Coronary artery (tissue), 2 donors: ENCODE data around the gene MCTP1.

Experiments
- DNase-seq: peaks from one replicate; pipeline ENCODE4 v3.0.0-alpha.2; 2017; ENCODE audit warnings: low spot score
- H3K27ac ChIP-seq, 2 donors: fragments of 200-600 bp; sonication (generic); one replicate each; pipeline ENCODE4 v1.5.1; 2016 to 2019
- H3K4me3 ChIP-seq: fragments of 200-600 bp; sonication (generic); 2 replicates; pipeline ENCODE4 v1.5.1; 2016; ENCODE audit warnings: mild to moderate bottlenecking, moderate library complexity
- CTCF ChIP-seq: fragments of 200-600 bp; sonication (generic); IDR thresholded peaks from one replicate; pipeline ENCODE4 v1.5.1; 2019; ENCODE audit warnings: antibody characterized with exemption

Gene MCTP1

GRCh38 chr5:94742852-94743251 is 542.0 kb downstream of the MCTP1 start:
- no peak for DNase-seq
- H3K27ac ChIP-seq, result no peak overlapping the region
- no peak for TF ChIP-seq CTCF
- no peak overlapping the region for H3K4me3 ChIP-seq

- H3K27ac ChIP-seq, result no peak overlapping the region
- no peak for TF ChIP-seq CTCF
- no peak for DNase-seq
- H3K4me3 ChIP-seq, result no peak overlapping the region
These were observed 544.6 kb downstream of the MCTP1 start for GRCh38 chr5:94740286-94740685.

- TF ChIP-seq CTCF, result no peak
- no peak for DNase-seq
- Histone ChIP-seq H3K27ac (no peak overlapping the region), H3K4me3 (no peak overlapping the region)
These were observed 548.4 kb downstream of the MCTP1 start for GRCh38 chr5:94736498-94736897.

- Histone ChIP-seq H3K27ac (no peak overlapping the region), H3K4me3 (no peak overlapping the region)
- no peak for TF ChIP-seq CTCF
- DNase-seq, result no peak
These were observed 553.4 kb downstream of the MCTP1 start for GRCh38 chr5:94731471-94731870.

- no peak for TF ChIP-seq CTCF
- Histone ChIP-seq H3K4me3 (no peak overlapping the region), H3K27ac (no peak overlapping the region)
- DNase-seq, result no peak
These were observed 559.8 kb downstream of the MCTP1 start for GRCh38 chr5:94725142-94725541.

GRCh38 chr5:94715768-94716167 is 569.1 kb downstream of the MCTP1 start:
- Histone ChIP-seq H3K27ac (no peak overlapping the region), H3K4me3 (no peak overlapping the region)
- no peak for TF ChIP-seq CTCF
- DNase-seq, result no peak

- Histone ChIP-seq H3K27ac (no peak overlapping the region), H3K4me3 (no peak overlapping the region)
- TF ChIP-seq CTCF, result no peak
- DNase-seq, result no peak
These were observed 573.1 kb downstream of the MCTP1 start for GRCh38 chr5:94711785-94712184.
